Progenitor cell of endocrine pancreas (in vitro differentiated cells): ENCODE results near the gene ZNF382. TPM values are rescaled to one million over a fixed set of nuclear protein-coding genes. Genes with fewer than 3 reads are reported as not detected.

Source experiments
- DNase-seq: peaks from one replicate; pipeline ENCODE4 v3.0.0; 2021; ENCODE audit warnings: low spot score; ENCODE audit not compliant: unreplicated experiment
- H3K27ac Mint-ChIP-seq: 2 replicates; pipeline ENCODE4 v1.8.0; 2021; ENCODE audit warnings: mild to moderate bottlenecking, moderate library complexity, mixed read lengths
- H3K27me3 Mint-ChIP-seq: 2 replicates; pipeline ENCODE4 v1.8.0; 2021; ENCODE audit warnings: mixed read lengths
- H3K36me3 Mint-ChIP-seq: 2 replicates; pipeline ENCODE4 v1.8.0; 2022; ENCODE audit warnings: mixed read lengths; ENCODE audit not compliant: insufficient read depth
- H3K4me1 Mint-ChIP-seq: 2 replicates; pipeline ENCODE4 v1.8.0; 2021; ENCODE audit warnings: low read depth, mixed read lengths
- H3K4me3 Mint-ChIP-seq: 2 replicates; pipeline ENCODE4 v1.8.0; 2021; ENCODE audit warnings: low read depth, mild to moderate bottlenecking, moderate library complexity, mixed read lengths
- H3K9me3 Mint-ChIP-seq: 2 replicates; pipeline ENCODE4 v1.8.0; 2021; ENCODE audit warnings: low read depth, mixed read lengths
- long read RNA-seq: library from polyadenylated mRNA; unstranded; transcript quantifications from one replicate; pipeline ENCODE4 v2.0.0, GENCODE V29; 2020
- total RNA-seq: library from RNA; stranded (reverse); gene quantifications from 2 replicates; pipeline ENCODE4 v1.2.1, GENCODE V29; 2021
- TF ChIP-seq, protein P1 (sequence below): fragments of 200-600 bp; sonication (generic); IDR thresholded peaks from one replicate; pipeline ENCODE4 v1.5.0; 2021; ENCODE audit warnings: antibody characterized with exemption, mild to moderate bottlenecking; ENCODE audit not compliant: unreplicated experiment

Gene ZNF382
- total RNA-seq: 21.4 and 21.6 TPM in 2 replicates
- long read RNA-seq, full-length matches to known transcripts: 3 of 14 reads
- long read RNA-seq, partial matches to known transcripts: 1 of 14 reads
- long read RNA-seq, other reads (novel, unspliced or antisense): 10 of 14 reads

DNA sequence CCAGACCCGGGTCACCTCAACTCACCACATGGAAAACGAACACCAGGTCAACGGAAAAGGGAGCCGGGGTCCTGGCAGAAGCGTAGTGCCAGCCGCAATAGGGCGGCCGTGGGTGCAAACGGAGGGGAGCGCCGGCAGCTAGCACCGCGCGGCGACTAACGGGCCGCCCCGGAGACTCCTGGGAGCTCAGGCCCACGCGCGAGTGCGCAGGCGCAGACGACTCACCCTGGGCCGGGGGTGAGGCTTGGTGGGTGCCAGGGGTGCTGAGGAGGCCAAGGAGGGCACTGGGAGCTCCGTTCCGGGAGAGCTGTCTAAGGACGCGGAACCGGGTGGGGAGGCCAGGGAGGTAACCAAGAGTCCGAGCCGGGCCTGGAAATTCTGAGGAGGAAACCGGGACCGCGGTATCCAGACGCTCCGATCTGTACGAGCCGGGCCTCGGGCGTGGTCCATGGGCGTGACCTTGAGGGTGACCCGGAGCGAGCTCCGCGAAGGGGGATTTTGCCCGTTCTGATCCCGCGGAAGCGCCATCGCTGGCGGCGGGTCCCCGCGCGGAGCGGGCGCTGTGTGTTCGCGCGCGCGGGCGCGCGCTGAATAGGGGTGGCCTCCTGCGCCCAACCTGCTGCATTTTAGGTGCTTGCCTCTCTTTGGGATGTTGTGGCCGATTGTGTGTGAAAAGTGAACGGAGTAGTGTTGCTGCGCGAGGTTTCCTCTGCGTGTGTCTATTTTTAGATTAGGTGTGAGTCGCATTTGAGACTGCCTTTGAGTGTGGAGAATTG, at the start of gene ZNF382:
Gene ZNF382, plus strand, starts transcription at position 213 of the 776 bp plus-strand sequence. CDS start 4,602 bp downstream, outside the sequence.
- TF ChIP-seq, protein P1, sequence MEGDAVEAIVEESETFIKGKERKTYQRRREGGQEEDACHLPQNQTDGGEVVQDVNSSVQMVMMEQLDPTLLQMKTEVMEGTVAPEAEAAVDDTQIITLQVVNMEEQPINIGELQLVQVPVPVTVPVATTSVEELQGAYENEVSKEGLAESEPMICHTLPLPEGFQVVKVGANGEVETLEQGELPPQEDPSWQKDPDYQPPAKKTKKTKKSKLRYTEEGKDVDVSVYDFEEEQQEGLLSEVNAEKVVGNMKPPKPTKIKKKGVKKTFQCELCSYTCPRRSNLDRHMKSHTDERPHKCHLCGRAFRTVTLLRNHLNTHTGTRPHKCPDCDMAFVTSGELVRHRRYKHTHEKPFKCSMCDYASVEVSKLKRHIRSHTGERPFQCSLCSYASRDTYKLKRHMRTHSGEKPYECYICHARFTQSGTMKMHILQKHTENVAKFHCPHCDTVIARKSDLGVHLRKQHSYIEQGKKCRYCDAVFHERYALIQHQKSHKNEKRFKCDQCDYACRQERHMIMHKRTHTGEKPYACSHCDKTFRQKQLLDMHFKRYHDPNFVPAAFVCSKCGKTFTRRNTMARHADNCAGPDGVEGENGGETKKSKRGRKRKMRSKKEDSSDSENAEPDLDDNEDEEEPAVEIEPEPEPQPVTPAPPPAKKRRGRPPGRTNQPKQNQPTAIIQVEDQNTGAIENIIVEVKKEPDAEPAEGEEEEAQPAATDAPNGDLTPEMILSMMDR: no peak
- Mint-ChIP-seq H3K27ac (peak within 1 kb of the TSS; percentile 95), H3K27me3 (no peaks in the 10 kb centered on the region)

DNA sequence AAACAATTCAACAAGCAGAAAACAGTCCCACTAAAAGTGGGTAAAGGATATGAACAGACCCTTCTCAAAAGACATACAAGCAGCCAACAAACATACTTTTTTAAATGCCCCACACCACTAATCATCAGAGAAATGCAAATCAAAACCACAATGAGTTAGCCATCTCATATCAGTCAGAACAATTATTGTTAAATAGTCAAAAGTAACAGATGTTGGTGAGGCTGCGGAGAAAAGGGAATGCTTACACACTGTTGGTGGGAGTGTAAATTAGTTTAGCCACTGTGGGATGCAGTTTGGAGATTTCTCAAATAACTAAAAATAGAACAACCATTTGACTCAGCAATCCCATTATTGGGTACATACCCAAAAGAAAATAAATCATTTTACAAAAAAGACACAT, 40.7 kb upstream of the ZNF382 start:
- TF ChIP-seq, protein P1: no peak
- H3K4me1 Mint-ChIP-seq: no peaks in the 10 kb centered on the region
- peaks cover 47% of the 10 kb centered on the region for H3K9me3 Mint-ChIP-seq
- no peaks in the 10 kb centered on the region for H3K27me3 Mint-ChIP-seq
- no peak for DNase-seq
- peaks cover 79% of the 10 kb centered on the region for H3K36me3 Mint-ChIP-seq
- no peak overlapping the region for H3K4me3 Mint-ChIP-seq
- H3K27ac Mint-ChIP-seq: no peak overlapping the region

More for the DNA sequence above, at the start of gene ZNF382:
- Mint-ChIP-seq H3K4me1 (peaks cover 13% of the 10 kb centered on the region), H3K36me3 (peaks cover 3% of the 10 kb centered on the region), H3K9me3 (no peaks in the 10 kb centered on the region), H3K4me3 (peak within 1 kb of the TSS; percentile 92)
- DNase-seq: peak; percentile 80

DNA sequence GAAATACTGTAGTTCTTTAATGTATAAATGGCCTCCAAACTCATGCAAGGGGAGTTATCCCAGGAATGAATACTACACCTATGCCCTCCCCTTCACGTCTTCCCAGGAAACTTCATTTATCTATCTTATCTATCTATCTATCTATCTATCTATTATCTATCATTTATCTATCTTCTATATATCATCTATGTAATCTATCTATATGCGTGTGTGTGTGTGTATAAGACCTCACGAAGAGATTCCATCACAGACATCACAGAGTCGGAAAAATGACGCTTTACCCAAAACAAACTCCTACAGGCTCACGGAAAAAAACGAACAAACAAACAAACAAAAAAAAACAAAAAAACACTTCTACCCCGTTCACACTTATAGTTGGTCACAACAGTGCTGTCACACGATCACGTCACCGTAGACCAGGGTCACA, 32.5 kb upstream of the ZNF382 start:
- Mint-ChIP-seq H3K9me3 (peaks cover 4% of the 10 kb centered on the region), H3K27ac (peak overlapping the region; percentile 98), H3K36me3 (peaks cover 29% of the 10 kb centered on the region), H3K27me3 (no peaks in the 10 kb centered on the region), H3K4me1 (peaks cover 25% of the 10 kb centered on the region), H3K4me3 (peak overlapping the region; percentile 91)
- no peak for DNase-seq
- TF ChIP-seq, protein P1: no peak

DNA sequence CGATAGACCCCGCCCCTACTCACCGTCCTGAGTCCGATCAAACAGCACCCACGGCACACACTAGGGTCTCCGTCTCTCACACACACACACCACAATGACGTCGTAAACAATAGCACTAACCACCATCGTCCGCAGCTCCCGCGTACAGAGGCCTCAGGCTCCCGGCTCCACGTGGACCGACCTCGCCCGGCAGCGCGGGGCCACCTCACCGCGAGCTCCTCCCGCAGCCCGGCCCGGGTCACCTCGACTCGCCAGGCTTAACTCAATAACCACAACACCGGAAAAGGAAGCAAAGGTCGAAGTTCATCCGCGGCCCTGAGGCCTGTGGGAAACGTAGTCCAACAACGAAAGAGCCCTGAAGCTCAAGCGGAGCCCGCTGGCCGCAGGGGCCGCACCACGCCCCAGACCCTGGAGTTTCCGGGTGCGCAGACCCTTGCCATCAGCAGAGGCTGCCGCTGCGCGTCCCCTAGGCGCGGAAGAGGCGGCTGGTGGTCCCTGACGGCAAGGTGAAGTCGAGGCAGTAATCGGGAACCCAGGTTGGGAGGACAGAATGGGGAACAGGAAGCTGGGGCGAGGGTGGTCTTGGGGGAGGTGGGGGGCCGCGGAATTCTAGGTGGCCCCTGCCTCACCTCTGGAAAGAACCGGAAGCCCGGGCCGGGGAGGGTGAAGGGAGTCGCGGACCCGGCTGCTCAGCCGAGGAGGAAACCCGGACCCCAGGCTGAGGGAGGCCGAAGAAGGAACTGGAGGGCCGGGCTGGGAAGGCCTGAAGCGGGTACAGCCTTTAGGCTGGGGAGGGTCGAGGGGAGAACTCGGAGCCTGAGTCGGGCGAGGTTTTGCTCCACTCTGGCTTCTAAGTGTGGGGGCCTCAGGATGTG, 31.9 kb upstream of the ZNF382 start, which contains the start of gene ZNF529:
Gene ZNF529, minus strand, starts transcription at position 273 of the 875 bp plus-strand sequence. CDS start 946 bp downstream, outside the sequence.
- Mint-ChIP-seq H3K36me3 (peaks cover 24% of the 10 kb centered on the region), H3K4me3 (peak within 1 kb of the TSS; percentile 91), H3K27me3 (no peaks in the 10 kb centered on the region), H3K4me1 (peaks cover 25% of the 10 kb centered on the region), H3K27ac (peak within 1 kb of the TSS; percentile 98), H3K9me3 (no peaks in the 10 kb centered on the region)
- peak; percentile 87 for DNase-seq
- TF ChIP-seq, protein P1: peak; percentile 22
